KMS-11 (cell line): ENCODE data around the gene PLA2G4E.

Source experiments
- H2AFZ ChIP-seq: fragments of 200-600 bp; sonication (generic); 2 replicates; pipeline ENCODE4 v1.6.1; 2016; ENCODE audit warnings: antibody characterized with exemption, mixed run types, low read depth
- H3K27ac ChIP-seq: fragments of 200-600 bp; sonication (generic); 2 replicates; pipeline ENCODE4 v1.6.1; 2016; ENCODE audit warnings: mild to moderate bottlenecking, mixed run types
- H3K27me3 ChIP-seq: fragments of 200-600 bp; sonication (generic); 2 replicates; pipeline ENCODE4 v1.6.1; 2017; ENCODE audit warnings: mild to moderate bottlenecking, low read depth, mixed run types, moderate library complexity; ENCODE audit not compliant: insufficient read depth
- H3K36me3 ChIP-seq: fragments of 200-600 bp; sonication (generic); 2 replicates; pipeline ENCODE4 v1.6.1; 2017; ENCODE audit warnings: mild to moderate bottlenecking, mixed run types; ENCODE audit not compliant: insufficient read depth
- H3K4me1 ChIP-seq: fragments of 200-600 bp; sonication (generic); 2 replicates; pipeline ENCODE4 v1.6.1; 2016; ENCODE audit warnings: mild to moderate bottlenecking, low read depth, mixed run types; ENCODE audit not compliant: poor library complexity, severe bottlenecking
- H3K4me2 ChIP-seq: fragments of 200-600 bp; sonication (generic); 2 replicates; pipeline ENCODE4 v1.7.0; 2016; ENCODE audit warnings: mild to moderate bottlenecking, mixed run types
- H3K4me3 ChIP-seq: fragments of 200-600 bp; sonication (generic); IDR thresholded peaks from 2 replicates; pipeline ENCODE4 v1.6.1; 2017; ENCODE audit warnings: low read depth, low read length, mixed read lengths; ENCODE audit not compliant: insufficient read depth
- H3K79me2 ChIP-seq: fragments of 200-600 bp; sonication (generic); 2 replicates; pipeline ENCODE4 v1.6.1; 2016; ENCODE audit warnings: low read depth, mixed run types; ENCODE audit not compliant: insufficient read depth
- H3K9ac ChIP-seq: fragments of 200-600 bp; sonication (generic); 2 replicates; pipeline ENCODE4 v1.6.1; 2016; ENCODE audit warnings: mild to moderate bottlenecking, mixed run types
- H4K20me1 ChIP-seq: fragments of 200-600 bp; sonication (generic); 2 replicates; pipeline ENCODE4 v1.6.1; 2016; ENCODE audit warnings: mild to moderate bottlenecking, mixed run types; ENCODE audit not compliant: insufficient read depth
- CTCF ChIP-seq: fragments of 200-600 bp; sonication (generic); conservative IDR thresholded peaks from 2 replicates; pipeline ENCODE4 v1.6.1; 2017; ENCODE audit warnings: low read depth, mild to moderate bottlenecking, antibody characterized with exemption, low read length, moderate library complexity, mixed read lengths

PLA2G4E gene

DNA sequence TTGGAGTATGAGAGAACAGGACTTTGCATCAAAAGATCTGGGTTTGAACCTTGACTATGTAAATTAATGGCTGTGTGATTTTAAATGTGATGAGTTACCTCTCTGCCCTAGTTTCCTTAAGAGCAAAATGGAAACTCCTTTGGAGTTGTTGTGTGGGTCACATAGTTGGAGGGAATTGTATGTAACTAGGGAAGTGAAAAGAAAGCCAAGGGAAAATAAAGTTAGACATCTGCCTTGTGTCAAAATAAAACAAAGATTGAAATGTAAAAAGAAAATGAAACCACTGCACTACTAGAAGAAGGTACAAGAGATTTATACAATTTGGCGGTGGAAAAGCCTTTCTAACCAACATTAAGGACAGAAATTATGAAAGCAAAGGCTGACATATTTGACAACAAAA is 46.8 kb downstream of the PLA2G4E start:
- no peak overlapping the region for H3K9ac ChIP-seq
- no peaks in the 10 kb centered on the region for H3K36me3 ChIP-seq
- peaks cover 27% of the 10 kb centered on the region for H3K4me1 ChIP-seq
- no peaks in the 10 kb centered on the region for H4K20me1 ChIP-seq
- H3K4me3 ChIP-seq = no peak overlapping the region
- H3K27me3 ChIP-seq = no peaks in the 10 kb centered on the region
- no peak for TF ChIP-seq CTCF
- H2AFZ ChIP-seq = no peak overlapping the region
- no peak overlapping the region for H3K4me2 ChIP-seq
- H3K79me2 ChIP-seq = peaks cover 19% of the 10 kb centered on the region; the same call in 1 of the 2 replicates
- no peak overlapping the region for H3K27ac ChIP-seq

DNA sequence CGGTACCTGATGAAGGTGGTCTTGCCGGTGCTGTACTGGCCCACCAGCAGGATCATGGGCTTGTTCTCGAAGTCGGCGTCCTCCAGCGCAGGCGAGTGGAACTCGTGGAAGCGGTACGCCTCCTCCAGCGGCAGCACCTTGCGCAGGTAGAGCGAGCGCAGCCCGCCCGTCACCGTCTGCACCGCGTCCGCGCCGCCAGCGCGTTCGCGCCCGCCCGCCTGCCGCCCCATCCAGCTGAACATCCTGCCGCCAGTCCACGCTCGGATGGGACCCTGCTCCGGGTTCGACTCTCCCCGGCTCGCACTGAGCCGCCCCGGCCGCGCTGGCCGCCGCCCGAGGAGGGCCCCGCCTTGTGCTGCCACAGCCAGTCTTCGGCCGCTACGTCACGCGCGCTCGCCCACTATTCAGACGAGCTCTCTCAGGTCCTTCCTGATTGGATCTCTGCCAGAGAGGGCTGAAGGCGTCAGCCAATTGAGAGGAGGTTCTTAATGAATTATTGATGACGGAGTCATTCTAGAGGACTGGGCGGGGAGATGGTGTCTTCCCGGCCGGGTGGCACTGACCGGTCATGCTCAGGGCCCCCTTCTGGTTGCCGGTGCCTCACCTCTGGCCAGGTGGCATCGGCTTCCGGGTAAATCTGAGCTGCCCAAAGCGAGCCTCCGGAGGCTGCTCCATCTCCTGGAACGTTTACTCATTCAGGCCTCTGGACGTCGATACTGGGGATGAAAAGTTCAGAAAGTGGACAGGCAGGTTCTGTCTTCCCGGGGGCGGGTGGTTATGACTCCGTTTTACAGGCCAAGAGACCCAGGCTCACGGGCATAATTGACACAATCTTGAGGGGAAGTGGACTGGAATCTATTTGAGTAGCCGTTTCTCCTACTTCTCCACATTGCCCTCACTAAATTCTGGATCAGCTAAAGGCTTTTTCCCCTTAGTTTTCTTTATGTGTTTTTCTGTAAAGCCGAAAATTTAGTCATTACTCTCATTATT is 48.3 kb downstream of the PLA2G4E start, which contains the start of gene EHD4:
Gene EHD4, minus strand, starts transcription at position 305 of the 990 bp plus-strand sequence. Its CDS starts 63 bp downstream, at position 242.
- H4K20me1 ChIP-seq = no peaks in the 10 kb centered on the region
- 0 out of 2 replicates have a peak, but pooled peaks have one; percentile 15 for TF ChIP-seq CTCF
- H3K27me3 ChIP-seq = no peaks in the 10 kb centered on the region
- H3K4me1 ChIP-seq = peaks cover 33% of the 10 kb centered on the region
- no peak within 1 kb of the TSS for H3K4me3 ChIP-seq
- H2AFZ ChIP-seq = peak within 1 kb of the TSS; percentile 90
- H3K27ac ChIP-seq = peak within 1 kb of the TSS; percentile 57
- no peaks in the 10 kb centered on the region for H3K36me3 ChIP-seq
- peaks cover 28% of the 10 kb centered on the region; the same call in 1 of the 2 replicates for H3K79me2 ChIP-seq
- peak within 1 kb of the TSS; percentile 70 for H3K9ac ChIP-seq
- H3K4me2 ChIP-seq = peak within 1 kb of the TSS; percentile 77

DNA sequence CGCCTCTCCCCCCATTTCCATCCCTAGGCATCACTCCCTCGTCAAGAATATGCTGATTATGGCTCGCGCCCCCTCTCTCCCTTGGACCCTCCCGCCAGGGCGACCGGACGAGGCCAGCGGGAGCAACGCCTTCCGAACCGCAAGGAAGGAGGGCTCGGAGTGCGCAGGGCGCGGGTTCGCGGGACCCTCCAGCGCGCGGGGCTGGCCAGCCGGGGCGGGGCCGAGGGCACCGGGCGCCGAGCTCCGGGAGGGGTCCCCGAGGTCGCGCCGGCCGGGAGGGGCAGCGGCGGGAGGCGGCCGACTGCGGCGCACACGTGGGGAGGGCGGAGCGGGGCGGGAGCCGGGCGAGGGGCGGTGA is 49.0 kb downstream of the PLA2G4E start:
- H3K79me2 ChIP-seq = peaks cover 28% of the 10 kb centered on the region; the same call in 1 of the 2 replicates

More for the DNA sequence above, 49.0 kb downstream of the PLA2G4E start:
- Histone ChIP-seq H3K4me2 (peak overlapping the region; percentile 77), H3K27ac (peak overlapping the region; percentile 57), H3K9ac (peak overlapping the region; percentile 70), H3K4me1 (peaks cover 33% of the 10 kb centered on the region), H3K36me3 (no peaks in the 10 kb centered on the region), H4K20me1 (no peaks in the 10 kb centered on the region), H2AFZ (peak overlapping the region; percentile 90; the same call in 1 of the 2 replicates), H3K4me3 (no peak overlapping the region), H3K27me3 (no peaks in the 10 kb centered on the region)
- TF ChIP-seq CTCF = no peak
